NCI-H2227 (cell line): ENCODE measurements around the gene WDR45.
"Not testable (repeated sequence)": the region's sequence is repeated elsewhere in the genome, so short reads cannot be mapped to it uniquely, and the experiment has no call there.

ENCODE experiments used
- DNase-seq: peaks from one replicate; lab custom pipeline; 2025; ENCODE audit not compliant: unreplicated experiment; lab: John Stamatoyannopoulos, UW

Gene WDR45

GRCh38 chrX:49079489-49080428 lies at the start of gene WDR45:
WDR45 (minus strand) TSS chrX:49079887; CDS start chrX:49078095, 1,792 bp downstream.
- DNase-seq, result peak; percentile 83

DNA sequence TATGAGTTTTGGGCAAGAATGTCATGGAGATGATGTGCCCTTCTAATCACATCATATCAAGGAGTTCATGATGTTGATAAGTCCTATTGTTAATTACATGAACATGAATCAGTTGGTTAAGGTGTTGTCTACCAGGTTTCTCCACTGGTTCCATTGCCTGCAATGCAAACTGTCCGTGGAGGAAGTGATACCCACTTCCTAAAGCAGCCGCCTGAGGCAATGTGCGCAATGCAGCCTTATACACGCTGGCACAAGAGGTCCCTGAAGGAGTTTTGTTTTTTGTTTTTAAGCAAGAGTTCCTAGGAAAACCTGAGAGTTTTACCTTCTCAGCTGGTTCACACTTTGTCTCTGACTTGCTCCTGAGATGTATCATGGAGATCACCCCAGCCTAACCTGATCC lies 49.7 kb upstream of the WDR45 start:
- DNase-seq, result no peak

DNA sequence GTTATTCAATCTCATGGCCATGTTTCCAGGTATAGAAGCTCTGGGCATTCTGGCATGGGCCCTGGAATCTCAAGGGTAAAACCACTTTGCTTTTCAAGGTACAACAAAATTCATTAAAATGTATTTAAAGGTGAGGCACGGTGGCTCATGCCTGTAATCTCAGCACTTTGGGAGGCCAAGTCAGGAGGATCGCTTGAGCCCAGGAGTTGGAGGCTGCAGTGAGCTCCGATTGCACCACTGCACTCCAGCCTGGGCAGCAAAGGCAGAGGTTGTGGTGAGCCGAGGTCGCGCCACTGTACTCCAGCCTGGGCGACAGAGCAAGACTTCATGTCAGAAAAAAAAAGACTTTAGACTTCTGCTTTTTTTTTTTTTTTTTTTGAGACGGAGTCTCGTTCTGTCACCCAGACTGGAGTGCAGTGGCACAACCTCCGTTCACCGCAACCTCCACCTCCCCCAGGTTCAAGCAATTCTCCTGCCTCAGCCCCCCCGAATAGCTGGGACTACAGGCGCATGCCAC lies 48.1 kb upstream of the WDR45 start:
- DNase-seq, result not testable (repeated sequence)

- no peak for DNase-seq
Measured at GRCh38 chrX:49122499-49122898, 42.8 kb upstream of the WDR45 start.

GRCh38 chrX:49120091-49120490 lies 40.4 kb upstream of the WDR45 start:
- DNase-seq, result no peak

DNA sequence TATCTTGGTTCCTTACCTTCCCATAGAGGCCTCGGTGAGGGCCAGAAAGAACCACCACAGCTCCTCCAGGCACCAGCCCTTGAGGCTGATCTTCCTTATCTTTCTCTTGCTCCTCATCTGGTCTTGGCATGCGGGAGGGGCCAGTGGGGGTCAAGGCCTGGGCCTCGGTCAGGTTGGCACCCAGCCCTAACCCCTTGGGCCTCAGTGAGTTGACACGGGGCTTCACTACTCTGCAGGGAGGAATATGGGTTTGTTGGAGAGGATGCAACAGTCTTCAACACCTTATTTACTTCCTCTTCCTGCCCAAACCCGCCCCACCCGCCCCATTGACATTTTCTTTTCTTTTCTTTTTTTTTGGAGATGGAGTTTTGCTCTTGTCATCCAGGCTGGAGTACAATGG lies 37.9 kb upstream of the WDR45 start:
- DNase-seq, result no peak

DNA sequence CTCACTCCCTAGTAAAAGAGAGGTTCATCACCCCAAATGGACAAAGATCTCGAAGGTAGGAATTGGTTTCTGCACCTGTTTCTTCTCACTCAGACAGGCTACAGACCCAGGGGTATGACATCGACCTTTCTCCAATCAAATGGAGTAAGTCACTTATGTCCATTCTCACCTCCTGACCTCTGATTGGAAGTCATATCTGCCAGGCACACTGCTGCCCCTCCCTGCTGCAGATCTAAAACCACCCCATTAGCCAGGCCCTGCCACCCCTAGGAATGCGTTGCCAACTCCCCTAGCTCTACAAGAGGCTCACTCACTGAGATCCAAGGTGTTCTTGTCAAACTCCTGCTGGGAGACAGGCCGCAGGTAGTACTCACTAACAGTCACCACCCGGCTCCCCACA lies 37.0 kb upstream of the WDR45 start:
- DNase-seq, result no peak

DNA sequence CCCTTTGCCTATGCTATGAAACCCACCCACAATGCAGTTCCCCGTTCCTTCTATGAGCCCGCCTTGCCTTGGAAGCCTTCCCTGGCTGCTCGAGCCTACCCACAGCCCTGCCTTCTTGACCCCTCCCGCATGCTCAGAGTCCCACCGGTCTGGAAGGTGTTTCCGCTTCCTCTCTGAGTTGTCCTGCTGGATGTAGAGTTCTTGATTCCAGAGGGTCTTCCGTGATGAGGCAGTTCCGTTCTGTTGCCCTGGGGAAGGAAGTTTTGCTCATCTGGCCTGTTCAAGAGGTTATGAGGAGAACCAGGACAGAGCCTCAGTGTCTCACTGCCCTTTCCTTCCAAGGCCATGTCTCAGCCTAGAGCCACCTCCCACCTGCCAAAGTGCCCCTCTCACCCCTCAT lies 36.4 kb upstream of the WDR45 start:
- no peak for DNase-seq

DNA sequence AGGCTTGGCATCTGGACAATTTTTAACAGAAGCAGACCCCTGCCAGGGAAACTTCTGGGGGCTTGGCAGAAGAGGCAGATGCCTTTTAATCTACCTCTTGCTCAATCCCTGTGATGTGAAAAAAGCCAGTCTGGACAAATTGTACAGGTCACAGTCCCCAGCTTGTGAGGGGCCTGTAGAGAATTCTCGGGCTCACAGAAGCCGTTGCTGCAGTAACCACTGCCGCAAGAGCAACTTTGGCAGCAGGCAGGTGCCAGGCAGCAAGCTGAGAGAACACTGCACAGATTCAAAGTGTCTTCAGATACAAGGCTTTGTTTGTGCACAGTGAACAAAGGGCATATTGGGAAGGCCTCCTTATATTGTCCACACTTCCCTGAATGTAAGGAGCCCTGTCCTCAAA lies 32.1 kb upstream of the WDR45 start:
- DNase-seq, result no peak

- no peak for DNase-seq
Measured at GRCh38 chrX:49110417-49110816, 30.7 kb upstream of the WDR45 start.

DNA sequence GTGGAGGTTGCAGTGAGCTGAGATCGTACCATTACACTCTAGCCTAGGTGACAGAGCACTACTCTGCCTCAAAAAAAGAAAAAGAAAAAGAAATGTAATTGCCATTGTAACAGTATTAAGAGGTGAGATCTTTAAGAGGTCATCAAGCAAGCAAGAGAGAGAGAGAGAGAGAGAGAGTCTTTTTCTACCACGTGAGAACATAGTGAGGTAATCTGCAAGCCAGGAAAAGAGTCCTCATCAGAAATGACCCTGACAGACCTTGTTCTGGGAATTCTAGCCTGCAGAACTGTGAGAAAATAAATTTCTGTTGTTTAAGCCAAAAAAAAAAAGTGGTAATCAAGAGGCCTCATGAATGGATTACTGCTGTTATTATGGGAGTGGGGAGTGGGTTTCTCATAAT lies 29.0 kb upstream of the WDR45 start:
- DNase-seq, result no peak

- DNase-seq, result peak; percentile 55
Measured at GRCh38 chrX:49106930-49107329, 27.2 kb upstream of the WDR45 start.

GRCh38 chrX:49106296-49106695 lies 26.6 kb upstream of the WDR45 start:
- DNase-seq, result no peak

DNA sequence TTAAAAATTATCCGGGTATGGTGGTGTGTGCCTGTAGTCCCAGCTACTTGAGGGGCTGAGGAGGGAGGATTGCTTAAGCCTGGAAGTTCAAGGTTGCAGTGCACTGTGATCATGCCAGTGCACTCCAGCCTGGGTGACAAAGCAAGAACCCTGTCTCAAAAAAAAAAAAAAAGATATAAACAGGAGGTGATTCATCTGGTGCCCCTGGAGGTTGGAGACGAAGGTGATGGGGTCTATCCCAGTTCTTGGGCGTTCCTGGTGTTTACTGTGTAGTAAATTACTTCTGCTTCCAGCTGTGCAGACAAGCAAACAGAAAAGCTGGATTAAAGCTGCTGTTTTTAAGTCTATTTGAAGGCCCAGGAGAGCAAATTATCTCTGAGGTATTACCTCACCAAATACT lies 23.9 kb upstream of the WDR45 start:
- DNase-seq, result peak; percentile 14

DNA sequence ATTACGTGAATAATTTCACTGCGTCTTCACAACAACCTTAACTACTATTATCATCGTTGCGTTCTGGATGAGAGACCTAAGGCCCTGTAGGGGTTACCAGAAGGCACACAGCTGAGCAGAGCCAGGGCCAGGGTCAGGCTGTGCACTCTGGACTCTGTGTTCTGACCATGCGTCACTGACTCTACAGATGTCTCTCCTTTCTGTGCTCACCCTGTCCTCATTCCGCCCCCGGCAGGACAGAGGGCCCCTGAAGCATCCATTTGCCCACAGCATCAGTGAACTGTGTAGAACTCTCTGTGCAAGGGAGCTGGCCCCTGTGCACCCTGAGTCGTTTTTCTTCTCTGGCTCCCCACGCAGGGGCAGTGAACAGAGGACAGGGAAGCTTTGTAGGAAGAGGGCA lies 22.5 kb upstream of the WDR45 start:
- no peak for DNase-seq

DNA sequence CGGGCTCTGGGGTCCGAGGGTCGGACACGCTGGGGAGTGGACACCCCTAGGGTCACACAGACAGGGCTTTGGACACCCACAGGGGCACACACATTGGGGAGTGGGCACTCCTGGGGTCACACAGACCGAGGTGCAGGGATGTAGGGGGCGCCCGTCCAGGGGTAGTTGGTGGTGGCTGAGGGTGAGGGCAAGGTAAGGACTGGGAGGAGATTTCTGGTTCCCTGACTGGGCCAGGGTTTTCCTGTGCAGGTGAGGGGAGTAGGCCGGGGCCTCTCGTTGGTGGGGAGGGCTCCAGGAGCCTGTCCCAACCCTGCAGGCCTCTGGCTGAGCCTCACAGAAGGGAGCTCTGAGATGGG lies 21.9 kb upstream of the WDR45 start:
- no peak for DNase-seq

GRCh38 chrX:49100704-49101628 lies 21.3 kb upstream of the WDR45 start:
- DNase-seq, result peak; percentile 98

DNA sequence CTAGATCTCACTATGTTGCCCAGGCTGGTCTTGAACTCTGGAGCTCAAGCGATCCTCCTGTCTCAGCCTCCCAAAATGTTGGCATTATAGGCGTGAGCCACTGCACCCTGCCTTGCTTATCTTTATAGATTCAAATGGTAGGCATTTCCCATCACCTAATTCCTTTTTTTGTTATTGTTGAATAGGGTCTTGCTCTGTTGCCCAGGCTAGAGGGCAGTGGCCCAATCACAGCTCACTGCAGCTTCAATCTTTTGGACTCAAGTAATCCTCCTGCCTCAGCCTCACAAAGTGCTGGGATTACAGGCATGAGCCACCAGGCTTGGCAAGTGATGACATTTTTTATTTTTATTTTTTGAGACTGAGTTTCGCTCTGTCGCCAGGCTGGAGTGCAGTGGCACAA lies 16.7 kb upstream of the WDR45 start:
- no peak for DNase-seq

DNA sequence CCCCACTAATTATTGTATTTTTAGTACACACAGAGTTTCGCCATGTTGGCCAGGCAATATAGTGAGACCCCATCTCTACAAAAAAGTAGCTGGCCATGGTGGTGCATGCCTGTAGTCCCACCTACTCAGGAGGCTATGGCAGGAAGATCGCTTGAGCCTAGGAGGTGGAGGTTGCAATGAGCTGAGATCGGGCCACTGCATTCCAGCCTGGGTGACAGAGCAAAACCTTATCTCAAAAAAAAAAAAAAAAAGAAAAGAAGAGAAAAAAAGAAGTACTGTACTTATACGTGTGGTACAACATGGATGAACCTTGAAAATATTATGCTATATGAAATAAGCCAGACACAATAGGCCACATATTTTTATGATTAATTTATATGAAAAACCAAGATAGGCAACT lies 9.9 kb upstream of the WDR45 start:
- DNase-seq, result no peak

DNA sequence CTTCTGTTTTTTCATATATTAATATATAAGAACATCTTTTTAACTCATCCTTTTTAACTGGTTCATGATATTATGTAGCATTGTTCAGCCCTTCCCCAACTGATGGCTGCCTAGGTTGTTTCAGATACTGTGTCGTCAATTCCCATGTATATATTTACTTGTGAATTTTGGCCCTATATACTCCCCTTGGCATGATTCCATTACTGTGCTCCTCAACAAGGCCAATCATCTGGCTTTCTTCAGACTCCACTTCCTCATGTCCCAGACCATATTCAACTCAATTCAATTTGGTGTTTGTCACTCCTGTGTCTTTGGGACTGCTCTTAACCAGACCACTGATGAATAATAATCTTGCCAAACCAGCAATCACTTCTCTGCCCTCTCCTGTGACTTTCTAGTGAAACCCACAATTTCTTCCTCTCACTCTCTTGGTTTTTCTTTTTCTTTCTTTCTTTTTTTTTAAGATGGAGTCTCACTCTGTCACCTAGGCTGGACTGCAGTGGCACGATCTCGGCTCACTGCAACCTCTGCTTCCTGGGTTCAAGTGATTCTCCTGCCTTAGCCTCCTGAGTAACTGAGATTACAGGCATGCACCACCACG lies 2.7 kb upstream of the WDR45 start:
- no peak for DNase-seq

GRCh38 chrX:49077941-49078340 lies 1.7 kb downstream of the WDR45 start:
- no peak for DNase-seq
